Measurements from ENCODE around the gene SEC24A.

GRCh38 chr5:134758176-134758503 lies 109.6 kb downstream of the SEC24A start:
- no peak for TF ChIP-seq CTCF (IDR thresholded peaks at IDR 0.05; ENCODE audit: insufficient read depth, low read length, poor library complexity, severe bottlenecking)
- no peak for TF ChIP-seq EZH2phosphoT487 (conservative IDR thresholded peaks at IDR 0.05; ENCODE audit: low read length)

Measured in SU-DHL-6 (cell line).